COLO668 (cell line): Measurements from ENCODE around the gene MVP.

Source experiments
- DNase-seq: peaks from one replicate; lab custom pipeline; 2025; ENCODE audit not compliant: unreplicated experiment; lab: John Stamatoyannopoulos, UW

The MVP gene

DNA sequence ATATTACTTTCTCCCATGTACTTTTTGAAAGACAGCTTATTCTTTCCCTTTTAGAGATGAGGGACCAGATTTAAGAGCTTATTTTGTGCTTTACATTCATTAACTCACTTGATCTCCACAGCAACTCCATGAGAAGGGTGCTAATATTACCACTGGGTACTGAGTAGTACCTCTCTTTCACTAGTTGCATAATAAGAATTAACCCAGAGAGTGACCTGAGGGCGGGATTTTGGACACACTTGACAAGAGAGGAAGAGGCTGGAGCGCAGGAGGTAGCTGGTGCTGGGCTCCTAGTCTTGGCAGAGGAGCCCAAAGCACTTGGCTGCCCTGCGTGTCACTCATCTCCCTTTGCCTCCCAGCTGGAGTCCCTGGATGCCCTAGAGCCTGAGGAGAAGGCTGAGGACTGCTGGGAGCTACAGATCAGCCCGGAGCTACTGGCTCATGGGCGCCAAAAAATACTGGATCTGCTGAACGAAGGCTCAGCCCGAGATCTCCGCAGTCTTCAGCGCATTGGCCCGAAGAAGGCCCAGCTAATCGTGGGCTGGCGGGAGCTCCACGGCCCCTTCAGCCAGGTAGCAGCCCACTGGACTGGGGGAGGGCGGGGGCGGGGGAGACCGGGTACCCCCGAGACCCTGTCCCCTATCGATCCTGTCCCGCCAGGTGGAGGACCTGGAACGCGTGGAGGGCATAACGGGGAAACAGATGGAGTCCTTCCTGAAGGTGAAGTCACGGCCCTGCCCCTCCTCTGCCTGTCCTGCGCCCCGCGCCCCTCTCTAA, 15.6 kb upstream of the MVP start:
- DNase-seq = peak; percentile 36

- DNase-seq = peak; percentile 100
Observed at GRCh38 chr16:29805232-29806098, 14.8 kb upstream of the MVP start.

- DNase-seq = peak; percentile 97
Observed at GRCh38 chr16:29806099-29806579, 14.1 kb upstream of the MVP start, which contains the start of gene MAZ. TSS of gene MAZ (plus strand) at chr16:29806529. CDS start at chr16:29806702, 173 bp downstream.

GRCh38 chr16:29806641-29807425, 13.4 kb upstream of the MVP start:
- DNase-seq = peak; percentile 81

GRCh38 chr16:29807426-29808218, 12.6 kb upstream of the MVP start:
- DNase-seq = peak; percentile 85

DNA sequence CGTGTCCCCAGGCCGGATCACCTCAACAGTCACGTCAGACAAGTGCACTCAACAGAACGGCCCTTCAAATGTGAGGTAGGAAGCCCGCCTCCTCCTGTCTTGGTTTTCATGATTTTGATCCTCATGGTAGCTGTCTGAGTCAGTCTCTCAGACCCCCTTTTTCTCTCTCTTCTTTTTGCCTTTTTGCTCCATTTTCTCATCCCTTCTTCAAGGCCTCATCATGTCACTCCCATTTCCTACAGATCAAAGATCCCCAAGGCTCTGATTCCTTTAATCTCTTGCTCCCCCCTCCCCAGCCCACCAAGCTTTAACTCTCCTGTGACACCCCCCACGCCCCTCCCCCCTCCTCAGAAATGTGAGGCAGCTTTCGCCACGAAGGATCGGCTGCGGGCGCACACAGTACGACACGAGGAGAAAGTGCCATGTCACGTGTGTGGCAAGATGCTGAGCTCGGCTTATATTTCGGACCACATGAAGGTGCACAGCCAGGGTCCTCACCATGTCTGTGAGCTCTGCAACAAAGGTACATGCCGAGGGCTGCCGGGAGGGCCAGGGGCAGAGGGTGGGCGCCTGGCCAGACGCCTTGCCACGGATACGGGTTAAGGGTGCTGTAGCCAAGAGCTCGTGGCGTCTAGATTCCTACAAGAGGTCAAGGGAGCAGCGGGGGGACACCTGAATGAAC, 11.9 kb upstream of the MVP start:
- peak; percentile 11 for DNase-seq

DNA sequence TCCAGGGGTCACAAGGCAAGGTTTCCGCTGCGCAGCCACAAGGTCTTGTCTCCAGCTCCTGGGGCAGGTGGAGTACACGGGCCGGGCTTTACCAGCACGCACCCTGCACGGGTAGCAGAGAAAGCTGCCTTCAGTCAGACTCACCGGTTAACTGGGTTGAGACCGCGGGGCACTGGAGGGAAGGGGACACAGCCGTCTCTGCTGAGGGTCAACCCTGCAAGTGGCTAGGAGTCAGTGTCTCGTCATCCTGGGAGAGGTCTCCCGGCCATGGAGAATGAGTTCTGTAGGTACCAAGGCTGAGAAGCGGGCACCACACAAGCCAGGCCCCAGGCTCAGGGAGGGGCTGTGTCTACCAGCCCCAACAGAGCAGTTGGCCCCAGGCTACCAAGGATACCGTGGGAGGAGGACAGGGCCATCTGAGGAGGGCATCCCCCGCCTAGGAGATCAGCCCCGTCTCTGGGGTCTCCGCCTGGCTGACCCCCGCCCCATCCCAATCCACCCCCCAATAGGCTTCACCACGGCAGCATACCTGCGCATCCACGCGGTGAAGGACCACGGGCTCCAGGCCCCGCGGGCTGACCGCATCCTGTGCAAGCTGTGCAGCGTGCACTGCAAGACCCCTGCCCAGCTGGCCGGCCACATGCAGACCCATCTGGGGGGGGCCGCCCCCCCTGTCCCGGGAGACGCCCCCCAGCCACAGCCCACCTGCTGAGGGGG, 11.1 kb upstream of the MVP start:
- no peak for DNase-seq

GRCh38 chr16:29809850-29810698, 10.2 kb upstream of the MVP start:
- DNase-seq = peak; percentile 15

GRCh38 chr16:29810699-29811169, 9.5 kb upstream of the MVP start:
- no peak for DNase-seq

DNA sequence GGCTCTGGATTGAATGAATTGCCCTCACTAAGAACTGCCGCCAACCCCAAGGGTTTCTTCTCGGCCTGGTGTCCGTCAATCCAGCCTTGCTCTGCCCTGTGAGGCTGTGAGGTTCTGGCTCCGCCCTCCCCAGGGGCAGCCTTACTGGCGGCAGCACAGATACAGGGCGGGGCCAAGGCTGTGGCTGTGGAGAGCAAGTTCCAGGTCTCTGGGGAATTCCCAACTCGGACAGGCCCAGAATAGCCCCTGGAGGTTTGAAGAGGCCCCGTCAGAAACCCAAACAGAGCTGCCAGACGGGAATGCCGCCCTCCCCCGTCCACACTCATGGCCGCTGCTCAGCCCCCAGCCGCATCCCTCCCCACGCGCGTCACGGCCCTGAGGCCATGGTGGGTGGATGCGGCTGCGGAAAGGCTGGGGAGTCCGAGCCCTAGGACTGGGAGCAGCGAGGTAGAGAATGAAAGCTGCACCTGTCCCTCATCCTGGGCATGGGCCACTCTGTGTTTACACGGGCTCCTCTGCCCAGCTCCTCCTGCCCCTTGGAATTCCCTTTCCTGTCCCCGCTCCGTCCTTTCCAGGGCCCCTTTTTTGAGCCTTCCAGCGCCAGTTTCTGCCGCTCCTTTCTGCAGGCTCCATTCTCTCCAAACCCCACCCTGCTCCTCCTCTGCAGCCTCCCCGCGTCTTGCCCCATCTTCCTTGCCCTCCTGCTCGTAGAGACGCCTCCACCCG, 8.9 kb upstream of the MVP start:
- DNase-seq = peak; percentile 92

DNA sequence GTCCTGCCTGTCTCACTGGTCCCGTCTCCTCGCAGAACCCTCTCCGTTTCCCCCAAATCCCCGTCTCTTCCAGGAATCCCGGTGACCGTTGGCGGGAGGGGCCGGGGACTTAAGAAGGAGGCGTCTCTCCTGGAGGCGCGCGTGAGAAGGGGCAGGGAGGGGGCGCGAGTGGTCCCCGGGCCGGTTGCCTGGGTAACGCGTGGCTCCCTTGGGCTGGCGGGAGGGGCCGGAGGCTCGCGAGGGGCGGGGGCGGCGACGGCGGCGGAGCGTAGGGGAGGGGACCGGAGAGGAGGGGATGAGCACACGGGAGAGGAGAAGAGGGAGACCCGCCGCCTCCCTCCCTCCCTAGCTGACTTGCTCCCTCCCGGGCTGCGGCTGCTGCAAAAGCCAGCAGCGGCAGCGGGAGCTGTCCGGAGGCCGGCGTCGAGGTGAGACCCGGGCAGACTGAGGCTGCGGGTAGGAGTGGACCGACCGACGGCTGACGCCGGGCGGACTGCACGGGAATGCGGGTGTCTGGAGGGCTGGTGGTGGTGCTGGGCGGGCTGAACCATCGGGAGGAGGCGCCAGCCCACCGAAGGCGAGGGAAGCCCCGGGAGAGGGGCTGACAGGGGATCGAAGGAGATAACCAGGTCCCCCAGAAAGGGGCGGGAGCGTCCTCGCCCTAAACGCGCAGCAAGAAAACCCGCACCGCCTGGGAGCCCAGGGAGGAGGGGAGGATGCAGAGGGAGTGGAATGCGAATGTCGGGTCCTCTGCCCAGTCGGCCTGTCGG, 8.2 kb upstream of the MVP start, which contains the start of gene PRRT2:
PRRT2 (plus strand) TSS at position 298 of the 770 bp plus-strand sequence. CDS start 862 bp downstream, outside the sequence.
- peak; percentile 54 for DNase-seq

- no peak for DNase-seq
Observed at GRCh38 chr16:29812754-29813643, 7.3 kb upstream of the MVP start.

DNA sequence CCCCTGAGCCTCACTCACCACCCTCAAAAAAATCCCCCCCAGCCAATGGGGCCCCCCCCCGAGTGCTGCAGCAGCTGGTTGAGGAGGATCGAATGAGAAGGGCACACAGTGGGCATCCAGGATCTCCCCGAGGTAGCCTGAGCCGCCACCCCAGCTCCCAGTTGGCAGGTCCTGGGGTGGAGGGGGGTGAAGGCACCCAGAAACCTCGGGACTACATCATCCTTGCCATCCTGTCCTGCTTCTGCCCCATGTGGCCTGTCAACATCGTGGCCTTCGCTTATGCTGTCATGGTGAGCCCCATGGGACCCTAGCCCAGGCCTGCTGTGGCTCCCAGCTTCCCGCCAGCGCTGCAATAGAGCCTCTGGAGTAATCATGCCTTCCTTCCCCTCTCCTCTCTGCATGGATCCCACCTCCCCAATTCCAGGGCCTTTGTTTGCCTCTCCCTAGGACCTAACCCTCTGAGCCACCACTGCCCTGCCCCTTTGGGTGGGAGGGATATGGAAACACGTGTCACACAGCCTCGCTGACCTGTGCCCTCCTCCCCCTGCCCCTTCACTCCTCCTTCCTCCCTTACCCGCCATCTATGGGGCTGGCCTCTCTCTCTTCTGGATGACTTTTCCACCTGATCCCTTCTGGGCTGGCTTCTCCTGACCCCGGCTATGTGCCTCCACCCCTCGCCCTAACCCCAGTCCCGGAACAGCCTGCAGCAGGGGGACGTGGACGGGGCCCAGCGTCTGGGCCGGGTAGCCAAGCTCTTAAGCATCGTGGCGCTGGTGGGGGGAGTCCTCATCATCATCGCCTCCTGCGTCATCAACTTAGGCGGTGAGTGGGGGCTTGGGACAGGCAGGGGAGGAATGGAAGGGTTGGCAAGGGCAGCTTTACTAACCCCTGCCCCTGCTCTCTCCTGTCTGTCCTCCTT, 6.4 kb upstream of the MVP start:
- DNase-seq = no peak

- DNase-seq = no peak
Observed at GRCh38 chr16:29814592-29814991, 5.7 kb upstream of the MVP start.
